Ishikawa (cell line): ENCODE results near the gene CDC42BPB.

Experiments
- CEBPB ChIP-seq: IDR thresholded peaks from 2 replicates; pipeline ENCODE4 v1.6.1; 2012
- CREB1 ChIP-seq: IDR thresholded peaks from 2 replicates; pipeline ENCODE4 v1.6.1; 2012; ENCODE audit warnings: low read depth
- EGR1 ChIP-seq: IDR thresholded peaks from 2 replicates; pipeline ENCODE4 v1.6.1; 2012
- EP300 ChIP-seq: IDR thresholded peaks from 2 replicates; pipeline ENCODE4 v1.6.1; 2012; ENCODE audit warnings: borderline replicate concordance
- FOXM1 ChIP-seq: IDR thresholded peaks from 2 replicates; pipeline ENCODE4 v1.6.1; 2012; ENCODE audit warnings: low read depth, borderline replicate concordance
- MAX ChIP-seq: IDR thresholded peaks from 2 replicates; pipeline ENCODE4 v1.6.1; 2012
- NFIC ChIP-seq: IDR thresholded peaks from 2 replicates; pipeline ENCODE4 v1.6.1; 2012
- RAD21 ChIP-seq: IDR thresholded peaks from 2 replicates; pipeline ENCODE4 v1.6.1; 2012; ENCODE audit warnings: low read depth
- REST ChIP-seq: IDR thresholded peaks from 2 replicates; pipeline ENCODE4 v1.6.1; 2012; ENCODE audit warnings: low read depth, mild to moderate bottlenecking
- TAF1 ChIP-seq: IDR thresholded peaks from 2 replicates; pipeline ENCODE4 v1.6.1; 2012; ENCODE audit warnings: low read depth, mild to moderate bottlenecking
- TCF12 ChIP-seq: IDR thresholded peaks from 2 replicates; pipeline ENCODE4 v1.6.1; 2012; ENCODE audit warnings: low read depth
- TEAD4 ChIP-seq: IDR thresholded peaks from 2 replicates; pipeline ENCODE4 v1.6.1; 2012
- USF1 ChIP-seq: IDR thresholded peaks from 2 replicates; pipeline ENCODE4 v1.6.1; 2012
- YY1 ChIP-seq: IDR thresholded peaks from 2 replicates; pipeline ENCODE4 v1.6.1; 2012; ENCODE audit warnings: low read depth
- ZBTB7A ChIP-seq: IDR thresholded peaks from 2 replicates; pipeline ENCODE4 v1.6.1; 2012; ENCODE audit warnings: low read depth

CDC42BPB gene

GRCh38 chr14:103067231-103067954 lies 10.0 kb upstream of the CDC42BPB start:
- no peak for TF ChIP-seq REST
- TF ChIP-seq RAD21 = no peak
- no peak for TF ChIP-seq CREB1
- peak; percentile 61 for TF ChIP-seq MAX
- peak; percentile 27; the same call in 1 of the 2 replicates for TF ChIP-seq YY1
- TF ChIP-seq TAF1 = no peak
- TF ChIP-seq ZBTB7A = no peak
- peak; percentile 94 for TF ChIP-seq NFIC
- TF ChIP-seq EGR1 = no peak
- 0 out of 2 replicates have a peak, but pooled peaks have one; percentile 15 for TF ChIP-seq USF1
- peak; percentile 75 for TF ChIP-seq TCF12
- TF ChIP-seq FOXM1 = peak; percentile 68; the same call in 1 of the 2 replicates
- TF ChIP-seq TEAD4 = peak; percentile 91
- peak; percentile 90 for TF ChIP-seq EP300
- TF ChIP-seq CEBPB = peak; percentile 74

- TF ChIP-seq NFIC = no peak
- TF ChIP-seq CREB1 = no peak
- no peak for TF ChIP-seq REST
- peak; percentile 50 for TF ChIP-seq EP300
- no peak for TF ChIP-seq USF1
- no peak for TF ChIP-seq RAD21
Observed at GRCh38 chr14:103066399-103066798, 9.1 kb upstream of the CDC42BPB start.

GRCh38 chr14:103065861-103066260 lies 8.5 kb upstream of the CDC42BPB start:
- peak; percentile 69 for TF ChIP-seq TCF12
- TF ChIP-seq TEAD4 = peak; percentile 54
- no peak for TF ChIP-seq REST
- TF ChIP-seq MAX = peak; percentile 57
- TF ChIP-seq EP300 = peak; percentile 71
- TF ChIP-seq USF1 = 0 out of 2 replicates have a peak, but pooled peaks have one; percentile 22
- TF ChIP-seq CEBPB = no peak
- peak; percentile 89 for TF ChIP-seq NFIC

GRCh38 chr14:103064978-103065377 lies 7.6 kb upstream of the CDC42BPB start:
- TF ChIP-seq REST = no peak
- peak; percentile 46; the same call in 1 of the 2 replicates for TF ChIP-seq NFIC
- TF ChIP-seq TCF12 = peak; percentile 87
- TF ChIP-seq CREB1 = no peak
- no peak for TF ChIP-seq YY1
- TF ChIP-seq ZBTB7A = no peak
- no peak; the same call in 1 of the 2 replicates for TF ChIP-seq RAD21
- peak; percentile 90 for TF ChIP-seq EP300
- TF ChIP-seq MAX = no peak
- TF ChIP-seq FOXM1 = peak; percentile 52; the same call in 1 of the 2 replicates
- peak; percentile 93 for TF ChIP-seq TEAD4
